HepG2 (cell line): ENCODE results near the gene TGM2. TPM values are rescaled to one million over a fixed set of nuclear protein-coding genes. Genes with fewer than 3 reads are reported as not detected.

Experiments
- ASH2L ChIP-seq: fragments of 300-600, 200-600 bp; sonication (generic); IDR thresholded peaks from 2 replicates; pipeline ENCODE4 v1.7.0; 2017; ENCODE audit warnings: low read depth, mild to moderate bottlenecking, moderate library complexity, mixed read lengths, low read length; ENCODE audit not compliant: insufficient read length
- CBX2 ChIP-seq, 2 experiments: fragments of 200-600 bp in 1 of 2; sonication (generic); formaldehyde crosslinking in 1 of 2; IDR thresholded peaks; 2 replicates each; pipeline versions ENCODE4 v1.7.0 to v1.8.1; 2018 to 2022; ENCODE audit warnings: low read depth in 2 of 2, low read length in 1 of 2, mild to moderate bottlenecking in 1 of 2, missing genetic modification reagents in 1 of 2
- ELF4 ChIP-seq: sonication (generic); formaldehyde crosslinking; IDR thresholded peaks from 2 replicates; pipeline ENCODE4 v1.5.0; 2020; ENCODE audit warnings: missing genetic modification reagents, mild to moderate bottlenecking, moderate library complexity, borderline replicate concordance
- GFI1 ChIP-seq: sonication (generic); formaldehyde crosslinking; IDR thresholded peaks from 2 replicates; pipeline ENCODE4 v1.5.0; 2020; ENCODE audit warnings: missing genetic modification reagents, mild to moderate bottlenecking, borderline replicate concordance
- GMEB2 ChIP-seq: IDR thresholded peaks from 2 replicates; pipeline ENCODE4 v1.6.1; 2016; ENCODE audit warnings: missing biosample characterization, missing genetic modification reagents, low read depth
- IRF1 ChIP-seq: sonication (generic); formaldehyde crosslinking; IDR thresholded peaks from 2 replicates; pipeline ENCODE4 v1.4.0; 2020; ENCODE audit warnings: low read depth, mild to moderate bottlenecking, missing genetic modification reagents
- JUND ChIP-seq: sonication (generic); formaldehyde crosslinking; IDR thresholded peaks from 2 replicates; pipeline ENCODE4 v1.8.0; 2022; ENCODE audit warnings: mild to moderate bottlenecking, missing genetic modification reagents
- MTA3 ChIP-seq: sonication (generic); formaldehyde crosslinking; IDR thresholded peaks from 2 replicates; pipeline ENCODE4 v1.4.0; 2020; ENCODE audit warnings: missing genetic modification reagents
- NFATC3 ChIP-seq: sonication (generic); formaldehyde crosslinking; IDR thresholded peaks from 2 replicates; pipeline ENCODE4 v1.5.1; 2020; ENCODE audit warnings: mild to moderate bottlenecking, missing genetic modification reagents
- NONO ChIP-seq, 2 experiments: fragments of 450-650 bp in 1 of 2; sonication (generic) in 1 of 2; formaldehyde crosslinking in 1 of 2; IDR thresholded peaks in 1 of 2; conservative IDR thresholded peaks in 1 of 2; 2 replicates each; pipeline versions ENCODE4 v1.6.1 to v1.8.0; 2017 to 2022; ENCODE audit warnings: mild to moderate bottlenecking in 1 of 2, missing genetic modification reagents in 1 of 2, moderate library complexity in 1 of 2
- SAFB2 ChIP-seq: sonication (generic); formaldehyde crosslinking; IDR thresholded peaks from 2 replicates; pipeline ENCODE4 v1.5.1; 2020; ENCODE audit warnings: missing genetic modification reagents, low read depth, mild to moderate bottlenecking, borderline replicate concordance
- SIN3B ChIP-seq: fragments of 150-350 bp; IDR thresholded peaks from 2 replicates; pipeline ENCODE4 v1.6.1; 2014; ENCODE audit warnings: low read length
- SIX4 ChIP-seq: sonication (generic); formaldehyde crosslinking; IDR thresholded peaks from 2 replicates; pipeline ENCODE4 v1.4.0; 2020; ENCODE audit warnings: missing genetic modification reagents
- SOX5 ChIP-seq: IDR thresholded peaks from 2 replicates; pipeline ENCODE4 v1.6.1; 2016; ENCODE audit warnings: borderline replicate concordance
- TBX3 ChIP-seq: fragments of 450-650 bp; IDR thresholded peaks from 2 replicates; pipeline ENCODE4 v1.6.1; 2017; ENCODE audit warnings: antibody characterized with exemption, mild to moderate bottlenecking, inconsistent platforms, borderline replicate concordance
- ZBTB38 ChIP-seq: sonication (generic); formaldehyde crosslinking; IDR thresholded peaks from 2 replicates; pipeline ENCODE4 v1.5.1; 2020; ENCODE audit warnings: mild to moderate bottlenecking, missing genetic modification reagents
- ZIK1 ChIP-seq: sonication (generic); formaldehyde crosslinking; IDR thresholded peaks from 2 replicates; pipeline ENCODE4 v1.5.0; 2020; ENCODE audit warnings: mild to moderate bottlenecking, low read depth, missing genetic modification reagents, borderline replicate concordance
- ZNF292 ChIP-seq: sonication (generic); formaldehyde crosslinking; IDR thresholded peaks from 2 replicates; pipeline ENCODE4 v1.8.1; 2022; ENCODE audit warnings: mild to moderate bottlenecking, low read depth, missing genetic modification reagents, borderline replicate concordance
- ZNF3 ChIP-seq: IDR thresholded peaks from 2 replicates; pipeline ENCODE4 v1.7.0; 2017; ENCODE audit warnings: inconsistent platforms
- ZNF431 ChIP-seq: sonication (generic); formaldehyde crosslinking; IDR thresholded peaks from 2 replicates; pipeline ENCODE4 v1.9.0; 2022; ENCODE audit warnings: missing genetic modification reagents, low read depth, mild to moderate bottlenecking, borderline replicate concordance
- ZNF432 ChIP-seq: sonication (generic); formaldehyde crosslinking; IDR thresholded peaks from 2 replicates; pipeline ENCODE4 v1.5.0; 2020; ENCODE audit warnings: missing genetic modification reagents, mild to moderate bottlenecking, borderline replicate concordance
- ZNF441 ChIP-seq: sonication (generic); formaldehyde crosslinking; IDR thresholded peaks from 2 replicates; pipeline ENCODE4 v1.7.0; 2021; ENCODE audit warnings: missing genetic modification reagents, borderline replicate concordance
- ZNF496 ChIP-seq: sonication (generic); formaldehyde crosslinking; IDR thresholded peaks from 2 replicates; pipeline ENCODE4 v1.8.1; 2023; ENCODE audit warnings: mild to moderate bottlenecking, moderate library complexity, missing genetic modification reagents; ENCODE audit not compliant: insufficient replicate concordance
- ZNF552 ChIP-seq: sonication (generic); formaldehyde crosslinking; IDR thresholded peaks from 2 replicates; pipeline ENCODE4 v1.9.0; 2022; ENCODE audit warnings: missing genetic modification reagents, mild to moderate bottlenecking, borderline replicate concordance
- ZNF558 ChIP-seq: sonication (generic); formaldehyde crosslinking; IDR thresholded peaks from 2 replicates; pipeline ENCODE4 v1.9.0; 2022; ENCODE audit warnings: mild to moderate bottlenecking, missing genetic modification reagents, borderline replicate concordance
- ZNF75D ChIP-seq: sonication (generic); formaldehyde crosslinking; IDR thresholded peaks from 2 replicates; pipeline ENCODE4 v1.8.1; 2023; ENCODE audit warnings: missing genetic modification reagents, mild to moderate bottlenecking, borderline replicate concordance
- ZNF816 ChIP-seq: sonication (generic); formaldehyde crosslinking; IDR thresholded peaks from 2 replicates; pipeline ENCODE4 v1.8.0; 2022; ENCODE audit warnings: missing genetic modification reagents, mild to moderate bottlenecking, borderline replicate concordance
- polyA plus RNA-seq, 8 experiments: library from polyadenylated mRNA; depleted of rRNA in 3 of 8; stranded (reverse) in 7 of 8; unstranded in 1 of 8; fragments of >200 nt; fragmentation: Illumina TruSeq in 4 of 8; extraction: Trizol in 4 of 8; gene quantifications; 2 replicates each; pipeline versions ENCODE4 v1.2.1 to v1.2.3, GENCODE V29; 2011 to 2016; ENCODE audit warnings: low read depth in 4 of 8, missing spikeins in 1 of 8, mixed read lengths in 1 of 8; ENCODE audit not compliant: insufficient read depth in 1 of 8
- total RNA-seq, 5 experiments: library from RNA; depleted of rRNA; stranded (reverse); fragments of >200 nt; fragmentation: Illumina TruSeq; extraction: Trizol; gene quantifications; 2 replicates each; pipeline ENCODE4 v1.2.3, GENCODE V29; 2016; ENCODE audit warnings: low read depth in 1 of 5

Gene TGM2
- total and polyA plus RNA-seq, 2 of the 13 experiments (the other 11 are each of a cell fraction or from before 2014, with no cell fraction given), result 4.2 to 46.4 TPM

- TF ChIP-seq ZNF3 (CRISPR knock-in tag), result no peak; the same call in 1 of the 2 replicates
- no peak for TF ChIP-seq ZNF496 (CRISPR knock-in tag)
- TF ChIP-seq ZNF441 (CRISPR knock-in tag), result peak; percentile 70; the same call in 1 of the 2 replicates
- 0 out of 2 replicates have a peak, but pooled peaks have one; percentile 39 for TF ChIP-seq ZIK1 (CRISPR knock-in tag)
- no peak for TF ChIP-seq NONO (IDR thresholded peaks at IDR 0.05)
- TF ChIP-seq NONO (CRISPR knock-in tag; conservative IDR thresholded peaks at IDR 0.05), result no peak
- no peak for TF ChIP-seq IRF1 (CRISPR knock-in tag)
- TF ChIP-seq GMEB2, result no peak
- peak; percentile 40; the same call in 1 of the 2 replicates for TF ChIP-seq ZBTB38 (CRISPR knock-in tag)
- TF ChIP-seq ZNF558, result no peak
- TF ChIP-seq ZNF816, result no peak
- TF ChIP-seq SIX4 (CRISPR knock-in tag), result no peak
- TF ChIP-seq ELF4 (CRISPR knock-in tag), result no peak
- TF ChIP-seq ZNF292 (CRISPR knock-in tag), result peak; percentile 71
- TF ChIP-seq ZNF552 (CRISPR knock-in tag), result no peak
- no peak for TF ChIP-seq MTA3 (CRISPR knock-in tag)
- TF ChIP-seq ASH2L, result no peak
- TF ChIP-seq GFI1 (CRISPR knock-in tag), result no peak
- no peak for TF ChIP-seq CBX2 (IDR thresholded peaks at IDR 0.05; ENCODE audit: low read depth, low read length)
- no peak for TF ChIP-seq CBX2 (CRISPR knock-in tag; IDR thresholded peaks at IDR 0.05; ENCODE audit: low read depth)
- TF ChIP-seq ZNF431 (CRISPR knock-in tag), result no peak
- no peak for TF ChIP-seq ZNF75D
- no peak for TF ChIP-seq ZNF432
- TF ChIP-seq SOX5 (CRISPR knock-in tag), result peak; percentile 73; the same call in 1 of the 2 replicates
- TF ChIP-seq NFATC3 (CRISPR knock-in tag), result no peak
- TF ChIP-seq JUND (CRISPR knock-in tag), result peak; percentile 74
- TF ChIP-seq SIN3B, result no peak
- TF ChIP-seq SAFB2 (CRISPR knock-in tag), result no peak; the same call in 1 of the 2 replicates
- TF ChIP-seq TBX3, result no peak
Measured at GRCh38 chr20:38167851-38168760, 3.0 kb upstream of the TGM2 start (continued).
